ENCODE results near the gene ELOVL7. TPM values are rescaled to one million over a fixed set of nuclear protein-coding genes. Genes with fewer than 3 reads are reported as not detected.

ELOVL7 gene
- total and polyA plus RNA-seq, 2 donors (not counting 3 experiments of a cell fraction or from before 2014, with no cell fraction given), result 0.01 to 0.09 TPM

DNA sequence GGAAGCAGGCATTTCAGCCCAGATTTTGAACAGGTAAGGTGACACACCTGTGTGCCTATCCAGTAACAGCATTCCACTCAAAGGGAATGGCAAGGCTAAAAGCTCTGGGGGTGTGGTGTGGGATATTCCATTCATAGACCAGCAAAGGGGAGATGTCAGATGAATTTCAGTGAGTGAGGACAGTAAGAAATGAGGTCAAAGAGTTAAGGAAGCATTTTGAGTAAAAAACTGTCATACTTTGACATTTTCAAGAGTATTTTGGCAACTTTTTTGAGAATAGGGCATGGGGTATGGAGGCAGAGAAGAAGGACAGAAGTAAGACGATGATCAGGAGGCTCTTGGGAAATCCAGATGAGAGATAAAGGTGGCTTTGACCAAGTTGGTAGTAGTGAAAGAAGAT lies 2.2 kb upstream of the ELOVL7 start:
- FAIRE-seq, result no peak
- DNase-seq (ENCODE audit: low read depth, low spot score), result no peak
- Histone ChIP-seq H3K9me3 (replicated peaks; ENCODE audit: control insufficient read depth, insufficient read depth, low read length) (no peaks in the 10 kb centered on the region), H3K27ac (ENCODE audit: insufficient read depth, low read depth, low read length) (no peak overlapping the region), H3K4me2 (ENCODE audit: insufficient read depth, low read length) (no peak overlapping the region), H3K4me3 (replicated peaks in 1 of 3; ENCODE audit: insufficient read depth in 1 of 3, low read depth in 1 of 3, low read length in 3 of 3) (no peak overlapping the region), H4K20me1 (replicated peaks; ENCODE audit: control insufficient read depth, extremely low read depth, insufficient read depth, low read length) (no peaks in the 10 kb centered on the region), H3K36me3 (ENCODE audit: control insufficient read depth in 2 of 2, extremely low read depth in 1 of 2, insufficient read depth in 2 of 2, low read length in 2 of 2) (no peaks in the 10 kb centered on the region), H3K79me2 (ENCODE audit: control insufficient read depth, insufficient read depth, low read length) (no peaks in the 10 kb centered on the region), H3K9me1 (replicated peaks; ENCODE audit: control insufficient read depth, extremely low read depth, insufficient read depth, low read length) (no peaks in the 10 kb centered on the region), H2AFZ (ENCODE audit: low read depth, low read length) (no peak overlapping the region), H3K9ac (replicated peaks; ENCODE audit: extremely low read depth, insufficient read depth, low read length) (no peak overlapping the region), H3K4me1 (ENCODE audit: control insufficient read depth, extremely low read depth, insufficient read depth, low read length) (peaks cover 11% of the 10 kb centered on the region), H3K27me3 (ENCODE audit: control insufficient read depth in 2 of 2, insufficient read depth in 2 of 2, low read length in 2 of 2) (peaks cover 37 to 59% of the 10 kb centered on the region in 2 experiments)
- CTCF ChIA-PET, result no interaction called here
- intact Hi-C loops (cut with micrococcal nuclease) (loop anchor here (10.0 kb wide), 1 partner anchor 141 kb away; the partner anchor contains the start of gene DEPDC1B), dilution Hi-C loops (cut with MboI; ENCODE audit: extremely low pct_ligation_motif_present, low sequenced_read_pairs) (no loop called here)
- no TSS peak for BruUV-seq (replicated peaks)
- TF ChIP-seq GATA2 (IDR thresholded peaks at IDR 0.05; ENCODE audit: insufficient read depth, insufficient read length, low read depth, low read length) (no peak), MYC (IDR thresholded peaks at IDR 0.05; ENCODE audit: low read depth, low read length) (no peak), FOS (IDR thresholded peaks at IDR 0.05; ENCODE audit: borderline replicate concordance, insufficient read depth, low read length) (no peak), JUN (IDR thresholded peaks at IDR 0.05; ENCODE audit: borderline replicate concordance, insufficient read depth, insufficient read length, low read depth) (no peak), EZH2 (IDR thresholded peaks at IDR 0.05; ENCODE audit: borderline replicate concordance, low read depth, low read length, severe bottlenecking) (no peak), POLR2A (IDR thresholded peaks at IDR 0.05; ENCODE audit: low read depth, low read length) (no peak), POLR2AphosphoS5 (IDR thresholded peaks at IDR 0.05; ENCODE audit: insufficient read depth, low read depth, low read length) (no peak)
- TF ChIP-seq, protein P1, sequence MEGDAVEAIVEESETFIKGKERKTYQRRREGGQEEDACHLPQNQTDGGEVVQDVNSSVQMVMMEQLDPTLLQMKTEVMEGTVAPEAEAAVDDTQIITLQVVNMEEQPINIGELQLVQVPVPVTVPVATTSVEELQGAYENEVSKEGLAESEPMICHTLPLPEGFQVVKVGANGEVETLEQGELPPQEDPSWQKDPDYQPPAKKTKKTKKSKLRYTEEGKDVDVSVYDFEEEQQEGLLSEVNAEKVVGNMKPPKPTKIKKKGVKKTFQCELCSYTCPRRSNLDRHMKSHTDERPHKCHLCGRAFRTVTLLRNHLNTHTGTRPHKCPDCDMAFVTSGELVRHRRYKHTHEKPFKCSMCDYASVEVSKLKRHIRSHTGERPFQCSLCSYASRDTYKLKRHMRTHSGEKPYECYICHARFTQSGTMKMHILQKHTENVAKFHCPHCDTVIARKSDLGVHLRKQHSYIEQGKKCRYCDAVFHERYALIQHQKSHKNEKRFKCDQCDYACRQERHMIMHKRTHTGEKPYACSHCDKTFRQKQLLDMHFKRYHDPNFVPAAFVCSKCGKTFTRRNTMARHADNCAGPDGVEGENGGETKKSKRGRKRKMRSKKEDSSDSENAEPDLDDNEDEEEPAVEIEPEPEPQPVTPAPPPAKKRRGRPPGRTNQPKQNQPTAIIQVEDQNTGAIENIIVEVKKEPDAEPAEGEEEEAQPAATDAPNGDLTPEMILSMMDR (IDR thresholded peaks at IDR 0.05; ENCODE audit: extremely low read depth in 1 of 2, insufficient read depth in 1 of 2, low read depth in 1 of 2, low read length in 2 of 2), result no peak
- TF ChIP-seq, protein P2, sequence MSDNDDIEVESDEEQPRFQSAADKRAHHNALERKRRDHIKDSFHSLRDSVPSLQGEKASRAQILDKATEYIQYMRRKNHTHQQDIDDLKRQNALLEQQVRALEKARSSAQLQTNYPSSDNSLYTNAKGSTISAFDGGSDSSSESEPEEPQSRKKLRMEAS (IDR thresholded peaks at IDR 0.05; ENCODE audit: insufficient read depth, insufficient read length), result no peak
- POLR2A ChIA-PET, result no interaction called here
